ENCODE results near the gene ERGIC1. TPM values are rescaled to one million over a fixed set of nuclear protein-coding genes. Genes with fewer than 3 reads are reported as not detected.
"Not testable (repeated sequence)": the region's sequence is repeated elsewhere in the genome, so short reads cannot be mapped to it uniquely, and the experiment has no call there.

ERGIC1 gene
- total RNA-seq, 2 experiments from 2014 or later = 33.4 to 36.2 TPM

DNA sequence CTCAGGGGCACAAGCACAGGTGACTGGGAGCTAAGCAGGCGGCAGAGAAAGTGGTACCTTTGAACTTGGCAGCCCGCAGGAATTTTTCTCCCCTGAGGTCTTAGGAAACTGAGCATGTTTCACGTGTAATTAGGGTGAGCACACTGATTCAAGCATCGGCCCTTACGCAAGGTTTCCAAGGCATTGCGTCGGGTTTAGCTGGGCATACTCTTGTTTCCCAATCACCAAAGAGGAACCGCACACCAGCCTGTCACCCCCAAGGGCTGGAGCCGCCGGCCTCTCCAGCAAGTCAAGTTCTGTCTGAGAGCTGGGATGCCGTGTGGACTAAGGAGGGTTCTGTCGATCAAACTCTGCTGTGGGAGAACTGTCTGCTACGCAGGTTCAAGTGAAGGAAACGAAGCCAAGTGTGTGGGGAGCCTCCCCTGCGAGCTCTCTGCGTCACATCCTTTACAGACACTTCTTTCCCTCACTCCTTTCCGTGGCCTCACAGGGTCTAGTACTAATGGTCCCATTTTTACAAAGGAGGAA is 53.0 kb downstream of the ERGIC1 start:
- DNase-seq = no peak
- peaks cover 10% of the 10 kb centered on the region for H3K36me3 Mint-ChIP-seq (ENCODE audit: low read depth)
- intact Hi-C loops (cut with micrococcal nuclease) = no loop called here
- H3K4me3 Mint-ChIP-seq = no peak overlapping the region
- CTCF ChIA-PET = no interaction called here
- no peaks in the 10 kb centered on the region for H3K27me3 Mint-ChIP-seq (ENCODE audit: low read depth)
- H3K4me1 Mint-ChIP-seq (ENCODE audit: low read depth) = peaks cover 3% of the 10 kb centered on the region
- H3K27ac Mint-ChIP-seq = no peak overlapping the region
- H3K9me3 Mint-ChIP-seq = no peaks in the 10 kb centered on the region

DNA sequence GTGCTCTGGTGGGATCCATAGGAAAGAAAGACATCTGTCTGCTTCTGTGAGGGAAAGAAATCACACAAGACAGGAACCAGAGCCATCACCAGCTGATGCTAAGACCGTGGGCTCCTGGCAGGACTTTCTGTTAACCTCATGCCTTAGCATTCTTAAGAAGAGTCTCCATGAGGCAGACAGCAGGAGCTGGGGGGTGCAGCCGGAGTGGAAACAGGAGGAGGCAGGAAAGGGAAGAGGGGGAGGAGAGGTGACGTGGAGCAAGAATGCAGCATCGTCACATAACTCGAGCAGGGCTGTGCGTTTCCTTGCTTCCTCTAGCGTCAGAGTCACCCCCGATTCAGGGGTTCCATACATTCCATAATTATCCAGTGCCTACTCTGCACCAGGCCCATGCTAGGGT is 53.6 kb downstream of the ERGIC1 start:
- CTCF ChIA-PET = no interaction called here
- H3K4me1 Mint-ChIP-seq (ENCODE audit: low read depth) = peaks cover 3% of the 10 kb centered on the region
- H3K36me3 Mint-ChIP-seq (ENCODE audit: low read depth) = peaks cover 7% of the 10 kb centered on the region
- H3K27me3 Mint-ChIP-seq (ENCODE audit: low read depth) = no peaks in the 10 kb centered on the region
- no peak for DNase-seq
- intact Hi-C loops (cut with micrococcal nuclease) = no loop called here
- no peaks in the 10 kb centered on the region for H3K9me3 Mint-ChIP-seq
- H3K27ac Mint-ChIP-seq = no peak overlapping the region
- no peak overlapping the region for H3K4me3 Mint-ChIP-seq

DNA sequence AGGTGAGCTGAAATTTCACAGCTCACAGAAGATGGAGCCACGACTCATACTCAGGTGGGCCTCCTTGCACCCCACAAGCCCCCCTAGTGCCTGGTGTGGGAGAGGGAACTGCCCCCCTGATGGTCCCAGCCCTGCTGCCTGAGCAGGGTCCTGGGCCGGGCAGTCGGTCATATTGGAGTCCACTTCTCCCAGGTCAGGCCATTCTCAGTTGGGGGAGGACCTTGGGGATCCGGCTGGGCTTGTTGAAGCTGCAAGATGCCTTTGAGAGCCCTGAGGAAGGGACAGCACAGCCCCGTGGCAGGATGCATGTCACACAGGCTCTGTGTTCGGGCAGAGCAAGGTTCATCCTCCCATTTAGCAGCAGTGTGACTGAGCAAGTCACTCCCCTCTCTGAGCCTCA is 56.6 kb downstream of the ERGIC1 start:
- Mint-ChIP-seq H3K4me1 (ENCODE audit: low read depth) (no peaks in the 10 kb centered on the region), H3K9me3 (no peaks in the 10 kb centered on the region), H3K27me3 (ENCODE audit: low read depth) (no peaks in the 10 kb centered on the region), H3K4me3 (no peak overlapping the region), H3K36me3 (ENCODE audit: low read depth) (peaks cover 4% of the 10 kb centered on the region), H3K27ac (no peak overlapping the region)
- intact Hi-C loops (cut with micrococcal nuclease) = no loop called here
- no peak for DNase-seq
- CTCF ChIA-PET = no interaction called here

DNA sequence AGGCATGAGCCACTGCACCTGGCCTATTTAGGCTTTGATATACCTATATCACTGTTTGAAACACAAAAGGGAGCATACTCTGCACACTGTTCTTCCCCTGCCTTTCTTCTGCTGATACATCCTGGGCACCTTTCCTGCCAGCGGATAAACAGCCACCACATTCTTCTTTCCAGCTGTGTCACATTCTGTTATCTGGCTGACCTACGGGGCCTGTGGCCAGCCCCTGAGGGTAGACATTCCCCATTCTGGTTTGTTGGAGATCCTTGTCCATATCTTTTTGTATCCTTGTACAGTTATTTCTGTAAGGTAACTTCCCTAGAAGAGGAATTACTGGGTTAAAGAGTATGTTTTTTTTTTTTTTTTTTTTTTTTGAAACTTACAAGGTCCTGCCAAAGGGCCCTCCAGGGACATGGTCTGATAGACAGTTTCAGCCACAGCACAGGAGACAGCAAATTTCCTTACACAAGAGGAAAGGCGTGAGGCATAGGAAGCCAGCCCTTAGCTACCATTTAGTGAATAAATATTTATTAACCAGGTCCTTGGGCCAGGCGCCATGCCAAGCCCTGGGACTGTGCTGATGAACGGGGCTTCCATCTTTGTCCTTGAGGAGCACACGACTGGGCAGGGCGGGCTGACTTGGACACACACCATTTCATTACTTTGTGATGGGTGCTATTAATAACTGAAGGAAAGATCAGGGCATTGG is 57.8 kb downstream of the ERGIC1 start:
- intact Hi-C loops (cut with micrococcal nuclease) = no loop called here
- H3K4me1 Mint-ChIP-seq (ENCODE audit: low read depth) = peaks cover 2% of the 10 kb centered on the region
- no peak overlapping the region for H3K27ac Mint-ChIP-seq
- no peak overlapping the region for H3K4me3 Mint-ChIP-seq
- H3K9me3 Mint-ChIP-seq = no peaks in the 10 kb centered on the region
- CTCF ChIA-PET = no interaction called here
- H3K27me3 Mint-ChIP-seq (ENCODE audit: low read depth) = no peaks in the 10 kb centered on the region
- peaks cover 4% of the 10 kb centered on the region for H3K36me3 Mint-ChIP-seq (ENCODE audit: low read depth)
- DNase-seq = no peak

DNA sequence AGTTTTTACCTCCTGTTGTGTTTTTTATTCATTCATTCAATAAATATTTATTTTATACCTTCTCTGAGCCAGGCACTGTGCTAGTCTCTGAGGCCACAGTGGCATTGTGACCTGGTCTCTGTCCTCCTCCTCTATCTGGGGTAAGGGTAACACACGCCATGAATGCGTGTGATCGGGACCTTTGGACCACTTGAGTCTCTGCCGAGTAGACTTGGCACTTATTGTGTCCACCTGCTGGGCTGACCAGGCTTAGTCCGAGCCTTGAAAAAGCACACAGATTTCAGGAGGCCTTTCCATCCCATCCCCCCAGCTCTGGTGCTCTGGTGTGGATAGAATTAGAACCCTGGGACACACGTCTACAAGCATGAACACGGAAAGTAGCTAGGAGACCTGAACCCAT is 58.7 kb downstream of the ERGIC1 start:
- H3K4me3 Mint-ChIP-seq = no peak overlapping the region
- intact Hi-C loops (cut with micrococcal nuclease) = no loop called here
- no peak overlapping the region for H3K27ac Mint-ChIP-seq
- no peaks in the 10 kb centered on the region for H3K9me3 Mint-ChIP-seq
- CTCF ChIA-PET = no interaction called here
- H3K27me3 Mint-ChIP-seq (ENCODE audit: low read depth) = no peaks in the 10 kb centered on the region
- peaks cover 9% of the 10 kb centered on the region for H3K4me1 Mint-ChIP-seq (ENCODE audit: low read depth)
- H3K36me3 Mint-ChIP-seq (ENCODE audit: low read depth) = peaks cover 4% of the 10 kb centered on the region
- no peak for DNase-seq

DNA sequence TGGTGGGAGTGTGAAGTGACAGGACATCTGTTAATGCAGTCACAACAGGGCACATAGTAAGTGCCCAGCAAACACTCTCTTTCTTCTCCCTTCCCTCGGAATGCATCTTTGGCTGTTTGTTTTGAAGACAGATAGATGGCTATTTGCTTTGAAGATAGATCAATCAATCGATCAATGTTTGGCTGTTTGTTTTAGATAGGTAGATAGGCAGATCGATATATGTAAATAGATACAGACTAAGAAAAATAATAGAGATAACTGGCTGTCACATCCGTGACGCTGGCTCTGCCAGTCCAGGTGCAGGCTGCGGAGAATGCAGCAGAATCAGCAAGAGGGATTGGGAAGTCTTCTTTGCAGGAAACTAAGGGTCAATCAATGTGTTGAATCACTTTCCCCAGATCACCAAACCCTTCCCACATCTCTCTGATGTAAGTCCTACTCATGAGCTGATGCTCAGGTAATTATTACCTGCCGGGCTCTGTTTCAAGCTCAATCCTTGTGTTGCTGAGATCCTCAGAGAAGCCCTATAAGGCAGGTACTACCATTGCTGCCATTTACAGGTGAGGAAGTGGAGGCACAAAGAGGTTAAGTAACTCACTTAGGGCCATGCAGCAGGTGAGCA is 60.8 kb downstream of the ERGIC1 start:
- Mint-ChIP-seq H3K36me3 (ENCODE audit: low read depth) (peaks cover 5% of the 10 kb centered on the region), H3K9me3 (no peaks in the 10 kb centered on the region), H3K4me3 (no peak overlapping the region), H3K27me3 (ENCODE audit: low read depth) (no peaks in the 10 kb centered on the region), H3K27ac (no peak overlapping the region), H3K4me1 (ENCODE audit: low read depth) (peaks cover 12% of the 10 kb centered on the region)
- no peak for DNase-seq
- intact Hi-C loops (cut with micrococcal nuclease) = no loop called here
- CTCF ChIA-PET = no interaction called here

DNA sequence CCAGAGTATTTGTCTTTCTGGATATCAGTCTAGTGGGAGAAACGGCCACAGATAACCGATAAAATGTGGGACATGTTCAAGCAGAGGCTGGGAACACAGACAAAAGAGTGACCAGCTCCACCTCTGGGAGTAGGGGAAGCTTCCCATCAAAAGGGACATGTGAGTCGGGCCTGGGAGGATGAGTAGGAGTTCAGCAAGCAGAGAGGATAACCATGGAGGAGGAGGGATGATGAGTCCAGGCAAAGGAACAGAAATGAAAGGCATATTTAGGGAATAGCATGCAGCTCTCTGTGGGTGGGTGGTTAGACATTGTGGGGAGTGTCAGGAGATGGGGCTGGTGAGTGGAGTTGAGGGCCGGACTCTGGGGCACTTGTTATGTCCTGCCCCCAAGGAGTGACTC is 61.5 kb downstream of the ERGIC1 start:
- no peak for DNase-seq
- Mint-ChIP-seq H3K27ac (no peak overlapping the region), H3K4me1 (ENCODE audit: low read depth) (peaks cover 12% of the 10 kb centered on the region), H3K9me3 (no peaks in the 10 kb centered on the region), H3K27me3 (ENCODE audit: low read depth) (no peaks in the 10 kb centered on the region), H3K36me3 (ENCODE audit: low read depth) (peaks cover 5% of the 10 kb centered on the region), H3K4me3 (no peak overlapping the region)
- CTCF ChIA-PET = no interaction called here
- intact Hi-C loops (cut with micrococcal nuclease) = no loop called here

DNA sequence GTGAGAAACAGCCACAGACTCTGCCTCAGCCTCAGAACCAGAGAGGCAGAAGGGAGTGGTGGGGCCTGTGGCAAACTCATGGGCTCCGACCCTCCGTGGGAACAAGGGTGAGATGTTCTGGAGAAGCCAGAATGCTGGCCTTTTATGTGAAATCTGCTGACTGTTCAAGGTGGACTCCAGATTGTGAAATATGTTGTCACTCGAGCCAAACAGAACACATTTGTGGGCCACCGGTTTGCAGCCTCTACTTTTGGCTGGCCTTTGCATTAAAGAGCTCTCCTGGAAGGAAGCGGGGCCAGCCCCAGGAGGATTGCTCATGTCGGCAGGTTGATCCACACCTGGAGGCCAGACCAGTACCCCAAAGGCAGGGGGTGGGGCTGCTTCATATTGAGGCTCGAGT is 62.4 kb downstream of the ERGIC1 start:
- H3K4me3 Mint-ChIP-seq = no peak overlapping the region
- intact Hi-C loops (cut with micrococcal nuclease) = no loop called here

DNA sequence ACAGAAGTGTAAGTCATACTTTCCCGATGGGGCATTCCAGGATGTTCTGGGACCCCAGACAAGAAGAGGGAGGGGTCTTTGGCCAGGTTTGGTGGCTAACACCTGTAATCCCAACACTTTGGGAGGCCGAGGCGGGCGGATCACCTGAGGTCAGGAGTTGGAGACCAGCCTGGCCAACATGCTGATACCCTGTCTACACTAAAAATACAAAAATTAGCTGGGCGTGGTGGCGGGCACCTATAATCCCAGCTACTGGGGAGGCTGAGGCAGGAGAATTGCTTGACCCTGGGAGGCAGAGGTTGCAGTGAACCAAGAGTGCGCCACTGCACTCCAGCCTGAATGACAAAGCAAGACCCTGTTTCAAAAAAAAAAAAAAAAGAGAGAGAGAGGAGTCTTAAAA is 63.0 kb downstream of the ERGIC1 start:
- CTCF ChIA-PET = interaction anchor here (0.5 to 1.4 kb wide), 3 partner anchors 9 to 182 kb away, joined by 4 to 5 read pairs (median 4); no protein-coding TSS in a partner anchor
- H3K36me3 Mint-ChIP-seq (ENCODE audit: low read depth); DNase-seq; H3K4me3 Mint-ChIP-seq; intact Hi-C loops (cut with micrococcal nuclease); H3K9me3 Mint-ChIP-seq; H3K27me3 Mint-ChIP-seq (ENCODE audit: low read depth): not testable (repeated sequence)
- Mint-ChIP-seq H3K27ac (peak overlapping the region; percentile 52), H3K4me1 (ENCODE audit: low read depth) (peaks cover 12% of the 10 kb centered on the region)

More for the DNA sequence above, 62.4 kb downstream of the ERGIC1 start:
- no peak overlapping the region for H3K27ac Mint-ChIP-seq
- peaks cover 12% of the 10 kb centered on the region for H3K4me1 Mint-ChIP-seq (ENCODE audit: low read depth)
- no peaks in the 10 kb centered on the region for H3K27me3 Mint-ChIP-seq (ENCODE audit: low read depth)
- H3K36me3 Mint-ChIP-seq (ENCODE audit: low read depth) = peaks cover 5% of the 10 kb centered on the region
- H3K9me3 Mint-ChIP-seq = no peaks in the 10 kb centered on the region
- DNase-seq = no peak
- CTCF ChIA-PET = interaction anchor here (0.5 kb wide), 1 partner anchor 149 kb away, joined by 5 read pairs; no protein-coding TSS in a partner anchor

DNA sequence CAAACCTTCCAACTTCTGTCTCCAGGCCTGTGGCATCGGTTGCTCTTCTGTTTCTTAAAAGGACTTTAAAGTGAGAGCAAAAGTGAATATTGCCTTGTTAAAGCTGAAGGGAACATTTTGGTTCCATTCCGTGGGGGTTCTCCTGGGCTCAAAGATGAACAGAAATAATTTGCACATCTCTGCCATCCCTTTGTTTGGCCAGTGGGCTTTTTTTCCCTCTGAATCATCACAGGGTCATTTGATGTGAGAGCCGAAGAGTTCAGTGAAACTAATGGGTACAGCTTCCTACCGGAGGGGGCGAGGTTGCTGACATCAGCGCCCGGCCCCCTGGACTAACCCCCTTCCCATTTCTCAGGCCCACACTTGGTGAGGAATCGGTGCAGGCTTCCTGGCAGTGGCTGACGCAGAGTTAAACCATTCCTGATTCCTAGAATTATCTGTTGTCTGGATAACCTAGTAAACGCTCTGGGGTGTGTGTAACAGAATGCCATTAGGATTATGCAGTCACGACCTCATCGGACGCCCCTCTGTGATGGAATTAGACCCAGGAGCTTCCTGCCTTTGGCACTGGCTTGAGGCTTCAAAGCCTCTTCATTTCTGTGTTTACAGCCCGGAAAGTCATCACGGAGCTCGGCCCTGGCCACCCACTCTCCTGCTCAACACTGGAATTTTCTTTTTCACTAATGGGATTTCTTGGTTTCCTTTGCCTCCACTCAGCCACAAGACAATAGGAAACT is 63.6 kb downstream of the ERGIC1 start:
- no peak for DNase-seq
- Mint-ChIP-seq H3K4me3 (no peak overlapping the region), H3K27ac (peak overlapping the region; percentile 52), H3K4me1 (ENCODE audit: low read depth) (peaks cover 12% of the 10 kb centered on the region), H3K36me3 (ENCODE audit: low read depth) (peaks cover 5% of the 10 kb centered on the region), H3K9me3 (no peaks in the 10 kb centered on the region), H3K27me3 (ENCODE audit: low read depth) (no peaks in the 10 kb centered on the region)
- CTCF ChIA-PET = interaction anchor here (0.6 to 1.4 kb wide), 6 partner anchors 8 to 201 kb away, joined by 3 to 4 read pairs (median 3); no protein-coding TSS in a partner anchor
- intact Hi-C loops (cut with micrococcal nuclease) = no loop called here

DNA sequence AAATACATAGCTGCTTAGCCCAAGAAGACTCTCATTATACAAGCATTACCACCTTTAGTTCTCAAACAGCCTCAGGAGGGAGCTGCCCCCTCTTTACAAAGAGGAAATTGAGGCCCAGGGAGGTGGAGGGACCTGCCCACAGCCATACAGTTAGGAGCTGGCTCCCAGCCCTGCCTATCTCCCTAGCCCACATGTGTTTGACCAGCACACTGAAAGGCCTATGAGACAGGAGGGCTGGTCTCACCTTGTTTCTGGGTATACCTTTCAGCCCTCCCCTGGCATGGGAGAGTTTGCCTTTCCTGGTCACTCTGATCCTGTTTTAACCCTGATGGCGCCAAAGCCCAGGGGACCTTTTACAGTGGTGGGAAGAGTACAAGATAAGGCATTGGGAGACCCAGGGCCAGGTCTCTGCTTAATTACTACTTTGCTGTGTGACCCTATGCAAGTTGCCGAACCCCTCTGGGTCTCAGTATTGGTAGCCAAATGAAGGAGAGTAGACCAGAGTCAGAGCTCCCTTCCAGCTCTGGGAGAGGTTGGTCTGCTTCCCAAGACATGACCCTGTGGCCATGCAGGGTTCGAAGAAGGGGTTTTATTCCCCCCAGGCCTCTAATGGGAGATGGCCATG is 64.3 kb downstream of the ERGIC1 start:
- Mint-ChIP-seq H3K36me3 (ENCODE audit: low read depth) (peaks cover 5% of the 10 kb centered on the region), H3K27ac (no peak overlapping the region), H3K4me3 (no peak overlapping the region), H3K9me3 (no peaks in the 10 kb centered on the region), H3K27me3 (ENCODE audit: low read depth) (no peaks in the 10 kb centered on the region), H3K4me1 (ENCODE audit: low read depth) (peaks cover 12% of the 10 kb centered on the region)
- DNase-seq = no peak
- intact Hi-C loops (cut with micrococcal nuclease) = no loop called here
- CTCF ChIA-PET = interaction anchor here (0.6 to 1.4 kb wide), 5 partner anchors 42 to 201 kb away, joined by 3 to 4 read pairs (median 3); no protein-coding TSS in a partner anchor

DNA sequence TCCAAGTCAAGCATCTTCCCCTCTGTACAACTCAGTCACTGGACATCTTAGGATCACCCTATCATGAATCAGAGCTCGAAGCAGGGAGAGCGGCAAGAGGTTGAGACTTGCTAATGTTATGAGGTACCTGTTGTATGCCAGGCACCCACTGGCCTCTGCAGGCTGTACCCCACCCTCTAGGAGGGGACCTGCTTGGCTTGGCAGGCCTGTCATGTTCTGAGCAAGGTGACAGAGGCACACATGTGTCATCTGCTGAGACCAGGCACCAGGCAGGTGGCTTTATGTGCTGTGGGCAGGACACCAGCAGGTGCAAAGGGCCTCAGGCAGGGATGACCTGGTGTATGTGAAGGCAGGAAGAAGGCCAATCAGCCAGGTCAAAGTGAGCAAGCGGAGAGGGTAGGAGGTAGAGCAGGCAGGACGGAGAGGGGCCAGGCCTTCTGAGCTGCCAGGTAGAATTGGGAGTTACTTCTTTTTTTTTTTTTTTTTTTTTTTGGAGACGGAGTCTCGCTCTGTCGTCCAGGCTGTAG is 64.9 kb downstream of the ERGIC1 start:
- CTCF ChIA-PET = no interaction called here
- Mint-ChIP-seq H3K27me3 (ENCODE audit: low read depth) (no peaks in the 10 kb centered on the region), H3K4me1 (ENCODE audit: low read depth) (peaks cover 12% of the 10 kb centered on the region), H3K9me3 (no peaks in the 10 kb centered on the region), H3K27ac (no peak overlapping the region), H3K4me3 (no peak overlapping the region), H3K36me3 (ENCODE audit: low read depth) (peaks cover 5% of the 10 kb centered on the region)
- intact Hi-C loops (cut with micrococcal nuclease) = no loop called here
- DNase-seq = no peak
